Activated naive CD4-positive, alpha-beta T cell treated with anti-CD3 and anti-CD28 coated beads, Interleukin-2, amount 10 ng/mL, durations not matched to agents 7 days and 5 days (primary cell): Measurements from ENCODE around the gene PROP1.
"Not testable (repeated sequence)": the region's sequence is repeated elsewhere in the genome, so short reads cannot be mapped to it uniquely, and the experiment has no call there.

Experiments used
- CTCF ChIA-PET: fragments of 350-600 bp; sonication (Branson Sonifier 250); formaldehyde crosslinking; loops from one replicate; lab custom pipeline; 2021; ENCODE audit warnings: antibody characterized with exemption; lab: Charles Lee
- DNase-seq: peaks from one replicate; pipeline ENCODE4 v3.0.0-alpha.2; 2020
- H3K27ac Mint-ChIP-seq: one replicate; pipeline ENCODE4 v1.8.0; 2021; ENCODE audit warnings: mild to moderate bottlenecking, moderate library complexity, mixed read lengths
- H3K27me3 Mint-ChIP-seq: one replicate; pipeline ENCODE4 v1.8.0; 2021; ENCODE audit warnings: mild to moderate bottlenecking, mixed read lengths
- H3K36me3 Mint-ChIP-seq: one replicate; pipeline ENCODE4 v1.8.0; 2021; ENCODE audit warnings: mixed read lengths
- H3K4me1 Mint-ChIP-seq: one replicate; pipeline ENCODE4 v1.8.0; 2021; ENCODE audit warnings: mixed read lengths
- H3K4me3 Mint-ChIP-seq: one replicate; pipeline ENCODE4 v1.8.0; 2021; ENCODE audit warnings: mild to moderate bottlenecking, moderate library complexity, mixed read lengths
- H3K9me3 Mint-ChIP-seq: one replicate; pipeline ENCODE4 v1.8.0; 2021; ENCODE audit warnings: mixed read lengths

PROP1 gene

DNA sequence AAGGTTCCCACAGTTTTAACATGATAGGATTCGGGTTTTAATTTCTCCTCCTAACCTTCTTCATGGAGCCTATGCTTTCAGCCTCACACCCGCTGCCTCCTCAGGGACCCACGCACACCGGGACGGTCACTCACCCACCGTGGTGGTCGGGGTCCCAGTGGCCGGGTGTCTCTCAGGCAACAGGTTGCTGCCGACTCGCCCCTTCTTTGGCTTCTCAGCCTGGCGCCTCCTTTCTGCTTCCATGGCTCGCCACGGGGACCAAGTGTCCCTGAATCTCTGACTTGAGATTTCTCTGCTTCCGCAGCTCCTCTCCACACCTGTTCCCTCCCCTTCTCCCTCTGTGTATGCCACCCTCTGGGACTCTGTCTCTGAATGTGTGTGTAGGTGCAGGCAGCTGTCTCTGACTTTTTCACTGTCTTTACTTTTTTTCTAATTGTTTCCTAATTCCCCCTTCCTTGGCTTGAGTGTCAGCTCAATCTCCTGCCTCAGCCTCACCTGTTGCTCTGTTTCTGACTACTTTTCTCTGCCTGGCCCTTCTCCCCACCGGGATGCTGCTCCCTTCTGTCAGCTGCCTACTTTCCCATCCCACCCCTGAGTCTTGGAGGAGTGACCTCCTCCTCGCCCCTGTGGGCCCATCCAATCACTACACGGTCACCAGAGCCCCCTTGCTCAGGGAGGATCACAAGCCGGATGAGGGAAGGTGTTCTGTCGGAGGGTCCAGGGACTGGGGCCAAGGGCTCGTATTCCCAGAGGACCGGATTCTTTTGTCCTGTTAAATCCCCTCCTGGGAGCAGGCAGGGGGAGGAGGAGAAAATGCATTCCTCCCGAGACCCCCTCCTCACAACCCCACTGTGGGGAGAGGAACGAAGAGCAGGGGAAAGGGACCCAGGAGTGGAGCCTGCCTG, at the start of gene PROP1:
Gene PROP1 (minus strand): TSS at position 552 of the 905 bp plus-strand sequence. CDS start 309 bp downstream, at position 243.
- CTCF ChIA-PET = no interaction called here
- H3K27ac Mint-ChIP-seq = no peak within 1 kb of the TSS

GRCh38 chr5:178019379-178020030, 23.5 kb upstream of the PROP1 start:
- H3K27me3 Mint-ChIP-seq = not testable (repeated sequence)

More for the DNA sequence above, at the start of gene PROP1:
- no peaks in the 10 kb centered on the region for H3K36me3 Mint-ChIP-seq
- no peak within 1 kb of the TSS for H3K4me3 Mint-ChIP-seq
- no peaks in the 10 kb centered on the region for H3K4me1 Mint-ChIP-seq
- no peak for DNase-seq
- H3K9me3 Mint-ChIP-seq = no peaks in the 10 kb centered on the region
- H3K27me3 Mint-ChIP-seq = peaks cover 28% of the 10 kb centered on the region

DNA sequence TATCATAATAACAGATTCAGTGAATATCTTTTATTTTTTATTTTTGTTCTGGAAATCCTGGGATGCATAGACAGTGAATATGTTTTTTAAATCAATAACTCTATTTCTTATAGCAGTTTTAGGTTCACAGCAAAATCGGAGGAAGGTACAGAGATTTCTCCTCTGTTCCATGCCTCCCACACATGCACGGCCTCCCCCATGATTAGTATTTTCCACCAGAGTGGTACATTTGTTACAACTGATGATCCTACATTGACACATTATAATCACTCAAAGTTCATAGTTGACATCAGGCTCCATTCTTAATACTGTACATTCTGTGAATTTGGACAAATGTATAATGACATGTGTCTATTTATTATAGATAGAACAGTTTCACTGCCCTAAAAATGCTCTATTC, 16.7 kb upstream of the PROP1 start:
- H3K9me3 Mint-ChIP-seq, H3K4me1 Mint-ChIP-seq, CTCF ChIA-PET, H3K36me3 Mint-ChIP-seq, DNase-seq, H3K27me3 Mint-ChIP-seq, H3K27ac Mint-ChIP-seq, H3K4me3 Mint-ChIP-seq: not testable (repeated sequence)

More at GRCh38 chr5:178019379-178020030, 23.5 kb upstream of the PROP1 start:
- CTCF ChIA-PET, H3K9me3 Mint-ChIP-seq, H3K4me3 Mint-ChIP-seq, H3K4me1 Mint-ChIP-seq, H3K27ac Mint-ChIP-seq, DNase-seq, H3K36me3 Mint-ChIP-seq: not testable (repeated sequence)

GRCh38 chr5:178011816-178012554, 15.9 kb upstream of the PROP1 start:
- CTCF ChIA-PET, H3K9me3 Mint-ChIP-seq, DNase-seq, H3K27ac Mint-ChIP-seq, H3K4me1 Mint-ChIP-seq, H3K36me3 Mint-ChIP-seq, H3K4me3 Mint-ChIP-seq: not testable (repeated sequence)
- peaks cover 13% of the 10 kb centered on the region for H3K27me3 Mint-ChIP-seq

- H3K4me1 Mint-ChIP-seq, CTCF ChIA-PET, H3K4me3 Mint-ChIP-seq, H3K27ac Mint-ChIP-seq, DNase-seq, H3K36me3 Mint-ChIP-seq, H3K9me3 Mint-ChIP-seq: not testable (repeated sequence)
- H3K27me3 Mint-ChIP-seq = peaks cover 35% of the 10 kb centered on the region
Observed at GRCh38 chr5:178007272-178007671, 11.2 kb upstream of the PROP1 start.

GRCh38 chr5:178006536-178007231, 10.6 kb upstream of the PROP1 start:
- DNase-seq = peak; percentile 76
- H3K9me3 Mint-ChIP-seq, H3K4me1 Mint-ChIP-seq, CTCF ChIA-PET, H3K36me3 Mint-ChIP-seq: not testable (repeated sequence)
- H3K27ac Mint-ChIP-seq = peak overlapping the region; percentile 78
- H3K27me3 Mint-ChIP-seq = peaks cover 41% of the 10 kb centered on the region
- peak overlapping the region; percentile 82 for H3K4me3 Mint-ChIP-seq

- H3K27ac Mint-ChIP-seq, H3K36me3 Mint-ChIP-seq, DNase-seq, CTCF ChIA-PET, H3K9me3 Mint-ChIP-seq, H3K4me1 Mint-ChIP-seq: not testable (repeated sequence)
- H3K4me3 Mint-ChIP-seq = peak overlapping the region; percentile 77
- peaks cover 46% of the 10 kb centered on the region for H3K27me3 Mint-ChIP-seq
Observed at GRCh38 chr5:178006181-178006535, 10.1 kb upstream of the PROP1 start.

DNA sequence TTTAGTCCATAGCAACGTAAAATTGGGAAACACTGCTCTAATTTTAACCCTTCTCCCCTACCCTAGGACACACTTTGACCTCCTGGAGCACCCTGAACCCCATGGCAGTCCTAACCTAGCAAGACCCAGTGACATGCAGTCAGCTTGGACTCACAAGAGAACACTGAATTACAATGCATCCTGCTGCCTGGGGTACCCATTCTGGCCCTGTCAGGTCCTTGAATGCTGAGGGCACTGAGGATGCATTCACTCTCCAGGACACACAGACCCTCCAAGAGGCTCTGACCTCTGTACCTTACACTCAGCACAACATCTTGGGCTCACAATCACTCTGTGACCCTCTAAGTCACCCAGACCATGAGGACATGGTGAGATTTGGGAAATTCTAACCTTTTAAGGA, 1.8 kb upstream of the PROP1 start:
- DNase-seq = no peak
- Mint-ChIP-seq H3K9me3 (no peaks in the 10 kb centered on the region), H3K4me1 (no peaks in the 10 kb centered on the region), H3K27ac (no peak overlapping the region), H3K4me3 (no peak overlapping the region), H3K36me3 (no peaks in the 10 kb centered on the region), H3K27me3 (peaks cover 34% of the 10 kb centered on the region)
- CTCF ChIA-PET = no interaction called here

DNA sequence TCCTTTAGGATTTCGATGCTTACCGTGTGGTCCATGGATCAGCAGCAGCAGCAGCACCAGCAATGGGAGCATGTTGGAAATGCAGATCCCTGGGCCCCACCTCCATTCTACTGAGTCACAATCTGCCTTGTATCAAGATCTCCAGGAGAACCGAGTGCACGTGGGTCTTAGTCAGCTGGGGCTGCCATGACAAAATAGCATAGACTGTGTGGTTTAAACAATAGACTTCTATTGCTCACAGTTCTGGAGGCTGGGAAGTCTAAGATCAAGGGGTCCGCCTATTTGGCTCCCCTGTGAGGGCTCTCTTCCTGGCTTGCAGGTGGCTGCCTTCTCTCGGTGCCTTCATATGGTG, 1.3 kb upstream of the PROP1 start:
- Mint-ChIP-seq H3K36me3 (no peaks in the 10 kb centered on the region), H3K27ac (no peak overlapping the region)
- DNase-seq = no peak

GRCh38 chr5:177996660-177997318, 747 bp upstream of the PROP1 start:
- Mint-ChIP-seq H3K4me3 (no peak overlapping the region), H3K27ac (no peak overlapping the region)

More for the DNA sequence above, 1.3 kb upstream of the PROP1 start:
- CTCF ChIA-PET = no interaction called here
- H3K9me3 Mint-ChIP-seq = no peaks in the 10 kb centered on the region
- H3K27me3 Mint-ChIP-seq = peaks cover 38% of the 10 kb centered on the region
- no peak overlapping the region for H3K4me3 Mint-ChIP-seq
- no peaks in the 10 kb centered on the region for H3K4me1 Mint-ChIP-seq

DNA sequence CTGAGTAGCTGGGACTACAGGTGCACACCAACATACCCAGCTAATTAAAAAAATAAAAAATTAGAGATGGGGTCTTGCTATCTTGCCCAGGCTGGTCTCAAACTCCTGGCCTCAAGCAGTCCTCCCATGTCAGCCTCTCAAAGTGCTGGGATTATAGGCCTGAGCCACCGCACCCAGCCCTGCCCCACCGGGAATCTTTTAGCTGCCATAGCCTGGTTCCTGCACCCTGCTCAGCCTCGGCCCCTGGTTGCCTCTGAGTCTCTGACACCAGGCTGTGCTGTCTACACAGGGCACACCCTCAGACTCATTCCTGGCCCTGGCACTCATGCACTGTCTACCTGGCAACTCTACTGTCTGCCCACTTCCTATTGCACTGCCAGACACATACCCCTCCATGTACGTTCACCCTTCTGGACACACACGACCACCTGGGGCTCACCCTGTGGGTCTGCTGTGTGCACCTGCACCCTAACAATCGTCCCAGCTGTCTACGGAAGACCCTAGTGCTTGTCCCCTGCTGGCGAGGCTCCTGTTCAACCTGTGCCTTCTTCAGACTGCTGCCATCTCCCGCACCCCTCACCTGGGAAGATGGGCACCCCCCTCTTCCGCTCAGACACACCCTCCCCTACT, 1.4 kb downstream of the PROP1 start:
- Mint-ChIP-seq H3K4me3 (no peak overlapping the region), H3K36me3 (no peaks in the 10 kb centered on the region), H3K4me1 (no peaks in the 10 kb centered on the region), H3K9me3 (no peaks in the 10 kb centered on the region), H3K27me3 (peaks cover 31% of the 10 kb centered on the region), H3K27ac (peak overlapping the region; percentile 55)
- CTCF ChIA-PET = no interaction called here
- DNase-seq = no peak

More at GRCh38 chr5:177996660-177997318, 747 bp upstream of the PROP1 start:
- Mint-ChIP-seq H3K36me3 (no peaks in the 10 kb centered on the region), H3K27me3 (peaks cover 35% of the 10 kb centered on the region), H3K9me3 (no peaks in the 10 kb centered on the region), H3K4me1 (no peaks in the 10 kb centered on the region)
- DNase-seq = no peak
- CTCF ChIA-PET = no interaction called here

GRCh38 chr5:177994063-177994462, 2.0 kb downstream of the PROP1 start:
- CTCF ChIA-PET = no interaction called here
- no peak for DNase-seq
- no peaks in the 10 kb centered on the region for H3K4me1 Mint-ChIP-seq
- no peak overlapping the region for H3K4me3 Mint-ChIP-seq
- no peaks in the 10 kb centered on the region for H3K9me3 Mint-ChIP-seq
- no peak overlapping the region for H3K27ac Mint-ChIP-seq
- H3K27me3 Mint-ChIP-seq = peaks cover 34% of the 10 kb centered on the region
- H3K36me3 Mint-ChIP-seq = no peaks in the 10 kb centered on the region

DNA sequence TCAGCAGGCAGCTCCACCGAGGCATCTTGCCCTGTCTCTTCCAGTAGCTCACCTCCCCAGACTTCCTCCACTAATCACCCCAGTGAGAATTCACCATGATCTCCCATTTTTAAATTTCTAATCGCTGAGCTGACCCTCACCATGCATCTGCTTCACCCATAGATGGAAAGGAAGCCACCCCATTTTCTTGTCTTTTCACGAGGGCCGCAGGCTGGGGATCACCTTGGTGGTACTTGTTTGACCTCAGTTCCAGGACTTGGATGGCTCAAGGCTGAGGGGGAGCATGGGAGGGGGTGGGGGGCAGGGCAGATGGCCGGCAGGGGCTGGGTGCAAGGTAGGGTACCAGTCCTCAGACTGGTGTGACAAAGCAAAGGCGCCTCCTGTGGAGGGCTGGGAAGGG, 3.6 kb downstream of the PROP1 start:
- no peak overlapping the region for H3K4me3 Mint-ChIP-seq
- no peaks in the 10 kb centered on the region for H3K9me3 Mint-ChIP-seq
- H3K27me3 Mint-ChIP-seq = peaks cover 41% of the 10 kb centered on the region
- CTCF ChIA-PET = no interaction called here
- H3K27ac Mint-ChIP-seq = no peak overlapping the region
- no peaks in the 10 kb centered on the region for H3K36me3 Mint-ChIP-seq
- no peak for DNase-seq
- no peaks in the 10 kb centered on the region for H3K4me1 Mint-ChIP-seq
